Measurements from ENCODE around the gene BRWD1.

DNA sequence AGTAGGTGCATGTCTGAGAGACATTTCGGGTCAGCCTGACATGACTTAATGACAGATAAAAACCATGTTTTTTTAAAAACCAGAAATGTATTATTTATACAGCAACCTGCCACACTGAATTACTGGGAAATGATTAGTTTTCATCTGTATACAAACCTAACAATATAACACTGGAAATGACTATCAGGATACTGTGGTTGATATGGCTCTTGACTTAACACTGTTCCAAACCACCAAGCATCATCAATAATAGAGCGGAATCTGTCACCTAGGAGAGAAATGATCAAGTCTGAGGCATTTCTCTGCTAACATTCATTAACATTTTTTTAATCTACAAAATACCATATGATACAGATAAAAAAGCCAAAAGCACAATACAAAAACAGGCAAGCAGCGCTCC is 88.5 kb downstream of the BRWD1 start:
- TF ChIP-seq POLR2A (IDR thresholded peaks at IDR 0.05), result no peak
- TF ChIP-seq, protein P1, sequence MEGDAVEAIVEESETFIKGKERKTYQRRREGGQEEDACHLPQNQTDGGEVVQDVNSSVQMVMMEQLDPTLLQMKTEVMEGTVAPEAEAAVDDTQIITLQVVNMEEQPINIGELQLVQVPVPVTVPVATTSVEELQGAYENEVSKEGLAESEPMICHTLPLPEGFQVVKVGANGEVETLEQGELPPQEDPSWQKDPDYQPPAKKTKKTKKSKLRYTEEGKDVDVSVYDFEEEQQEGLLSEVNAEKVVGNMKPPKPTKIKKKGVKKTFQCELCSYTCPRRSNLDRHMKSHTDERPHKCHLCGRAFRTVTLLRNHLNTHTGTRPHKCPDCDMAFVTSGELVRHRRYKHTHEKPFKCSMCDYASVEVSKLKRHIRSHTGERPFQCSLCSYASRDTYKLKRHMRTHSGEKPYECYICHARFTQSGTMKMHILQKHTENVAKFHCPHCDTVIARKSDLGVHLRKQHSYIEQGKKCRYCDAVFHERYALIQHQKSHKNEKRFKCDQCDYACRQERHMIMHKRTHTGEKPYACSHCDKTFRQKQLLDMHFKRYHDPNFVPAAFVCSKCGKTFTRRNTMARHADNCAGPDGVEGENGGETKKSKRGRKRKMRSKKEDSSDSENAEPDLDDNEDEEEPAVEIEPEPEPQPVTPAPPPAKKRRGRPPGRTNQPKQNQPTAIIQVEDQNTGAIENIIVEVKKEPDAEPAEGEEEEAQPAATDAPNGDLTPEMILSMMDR (IDR thresholded peaks at IDR 0.05), result no peak
